AG04450 (cell line): ENCODE results near the gene UPK3A. TPM values are rescaled to one million over a fixed set of nuclear protein-coding genes. Genes with fewer than 3 reads are reported as not detected.
"Not testable (repeated sequence)": the region's sequence is repeated elsewhere in the genome, so short reads cannot be mapped to it uniquely, and the experiment has no call there.

Experiments used
- CTCF ChIA-PET: fragments of 300-600, 350-600 bp; formaldehyde crosslinking; extraction: SDS; loops from one replicate; lab custom pipeline; 2022; ENCODE audit warnings: antibody characterized with exemption, inconsistent platforms; lab: Charles Lee
- POLR2A ChIA-PET: fragments of 350-600 bp; formaldehyde crosslinking; extraction: SDS; loops from one replicate; lab custom pipeline; 2021; ENCODE audit warnings: antibody characterized with exemption, inconsistent platforms; lab: Yijun Ruan, JAX
- DNase-seq: peaks from one replicate; pipeline ENCODE4 v3.0.0-alpha.2; 2011; ENCODE audit warnings: low read depth, low spot score
- H3K27ac ChIP-seq: one replicate; pipeline ENCODE4 v1.5.1; 2012; ENCODE audit warnings: low read depth, low read length, control low read depth
- H3K27me3 ChIP-seq: one replicate; pipeline ENCODE4 v1.6.0; 2012; ENCODE audit warnings: low read length; ENCODE audit not compliant: control insufficient read depth, insufficient read depth
- H3K4me3 ChIP-seq: 2 replicates; pipeline ENCODE4 v1.5.1; 2011; ENCODE audit warnings: mild to moderate bottlenecking, low read depth, low read length, control low read depth
- H3K9me3 ChIP-seq: 2 replicates; pipeline ENCODE4 v1.5.1; 2012; ENCODE audit warnings: low read length; ENCODE audit not compliant: control insufficient read depth, insufficient read depth
- CTCF ChIP-seq: IDR thresholded peaks from 2 replicates; pipeline ENCODE4 v1.5.1; 2011; ENCODE audit warnings: low read depth, low read length, control low read depth, inconsistent platforms
- polyA plus RNA-seq: library from polyadenylated mRNA; depleted of rRNA; stranded (reverse); fragments of >200 nt; gene quantifications from 2 replicates; pipeline ENCODE4 v1.2.3, GENCODE V29; 2011

UPK3A gene
- polyA plus RNA-seq, 1 experiment, result not detected

GRCh38 chr22:45248832-45249561, 35.8 kb upstream of the UPK3A start:
- Histone ChIP-seq H3K27me3 (no peaks in the 10 kb centered on the region), H3K27ac (no peak overlapping the region), H3K9me3 (peaks cover 4% of the 10 kb centered on the region), H3K4me3 (no peak overlapping the region)
- CTCF ChIA-PET, result no interaction called here
- TF ChIP-seq CTCF, result no peak
- POLR2A ChIA-PET, result no interaction called here
- no peak for DNase-seq

- DNase-seq, result no peak
- ChIA-PET POLR2A (no interaction called here), CTCF (no interaction called here)
- Histone ChIP-seq H3K27me3 (no peaks in the 10 kb centered on the region), H3K9me3 (peaks cover 7% of the 10 kb centered on the region), H3K27ac (no peak overlapping the region), H3K4me3 (no peak overlapping the region)
- TF ChIP-seq CTCF, result no peak
These were observed 32.9 kb upstream of the UPK3A start for GRCh38 chr22:45251825-45252224.

GRCh38 chr22:45253039-45253641, 31.6 kb upstream of the UPK3A start:
- TF ChIP-seq CTCF, result no peak

GRCh38 chr22:45254388-45254787, 30.4 kb upstream of the UPK3A start:
- no peak overlapping the region for H3K4me3 ChIP-seq
- H3K9me3 ChIP-seq, result peaks cover 11% of the 10 kb centered on the region
- CTCF ChIA-PET, result no interaction called here
- TF ChIP-seq CTCF, result no peak
- POLR2A ChIA-PET, result no interaction called here
- no peak for DNase-seq
- no peaks in the 10 kb centered on the region for H3K27me3 ChIP-seq
- no peak overlapping the region for H3K27ac ChIP-seq

More at GRCh38 chr22:45253039-45253641, 31.6 kb upstream of the UPK3A start:
- ChIA-PET CTCF (interaction anchor here (1.0 kb wide), 1 partner anchor 16 kb away, joined by 3 read pairs; no protein-coding TSS in a partner anchor), POLR2A (no interaction called here)
- Histone ChIP-seq H3K4me3 (no peak overlapping the region), H3K9me3 (peaks cover 11% of the 10 kb centered on the region), H3K27me3 (no peaks in the 10 kb centered on the region), H3K27ac (no peak overlapping the region)
- no peak for DNase-seq

GRCh38 chr22:45254789-45255278, 29.9 kb upstream of the UPK3A start:
- DNase-seq, result no peak
- POLR2A ChIA-PET, result no interaction called here
- TF ChIP-seq CTCF, result no peak
- H3K27ac ChIP-seq, result no peak overlapping the region
- H3K27me3 ChIP-seq, result peaks cover 2% of the 10 kb centered on the region
- no peak overlapping the region for H3K4me3 ChIP-seq
- CTCF ChIA-PET, result no interaction called here
- peaks cover 11% of the 10 kb centered on the region for H3K9me3 ChIP-seq

- POLR2A ChIA-PET, H3K27ac ChIP-seq, H3K9me3 ChIP-seq, H3K27me3 ChIP-seq, H3K4me3 ChIP-seq, DNase-seq: not testable (repeated sequence)
- CTCF ChIA-PET, result interaction anchor here (0.6 kb wide), 1 partner anchor 347 kb away, joined by 3 read pairs; no protein-coding TSS in a partner anchor
These were observed 26.8 kb upstream of the UPK3A start for GRCh38 chr22:45257941-45258340.
